ENCODE data around the gene ALPI.

ALPI gene

GRCh38 chr2:232501331-232501771 is 45.4 kb downstream of the ALPI start:
- TF ChIP-seq ESRRG (CRISPR knock-in tag; IDR thresholded peaks at IDR 0.05), result no peak
- no peak for TF ChIP-seq RARB (CRISPR knock-in tag; IDR thresholded peaks at IDR 0.05)
- TF ChIP-seq PPARA (CRISPR knock-in tag; IDR thresholded peaks at IDR 0.05; ENCODE audit: borderline replicate concordance), result no peak
- TF ChIP-seq ZNF8 (CRISPR knock-in tag; IDR thresholded peaks at IDR 0.05), result no peak
- TF ChIP-seq OSR1 (CRISPR knock-in tag; IDR thresholded peaks at IDR 0.05), result no peak
- TF ChIP-seq TOX (CRISPR knock-in tag; IDR thresholded peaks at IDR 0.05; ENCODE audit: borderline replicate concordance), result no peak
- no peak for TF ChIP-seq POU6F1 (CRISPR knock-in tag; IDR thresholded peaks at IDR 0.05; ENCODE audit: borderline replicate concordance, low read depth)
- no peak for TF ChIP-seq ZC3H10 (CRISPR knock-in tag; IDR thresholded peaks at IDR 0.05)
- no peak for TF ChIP-seq CREB5 (CRISPR knock-in tag; IDR thresholded peaks at IDR 0.05; ENCODE audit: low read depth)
- no peak for TF ChIP-seq ARNTL (CRISPR knock-in tag; IDR thresholded peaks at IDR 0.05; ENCODE audit: borderline replicate concordance, low read depth)
- no peak for TF ChIP-seq PATZ1 (CRISPR knock-in tag; IDR thresholded peaks at IDR 0.05; ENCODE audit: borderline replicate concordance)
- TF ChIP-seq ZFP30 (CRISPR knock-in tag; IDR thresholded peaks at IDR 0.05), result no peak
- TF ChIP-seq SNAI2 (CRISPR knock-in tag; IDR thresholded peaks at IDR 0.05), result no peak
- ATAC-seq, result no peak

GRCh38 chr2:232501794-232502390 is 45.9 kb downstream of the ALPI start:
- ATAC-seq, result no peak
- TF ChIP-seq ZC3H10 (CRISPR knock-in tag; IDR thresholded peaks at IDR 0.05) (no peak), RARB (CRISPR knock-in tag; IDR thresholded peaks at IDR 0.05) (no peak), ZFP30 (CRISPR knock-in tag; IDR thresholded peaks at IDR 0.05) (no peak), SNAI2 (CRISPR knock-in tag; IDR thresholded peaks at IDR 0.05) (no peak), POU6F1 (CRISPR knock-in tag; IDR thresholded peaks at IDR 0.05; ENCODE audit: borderline replicate concordance, low read depth) (no peak), PATZ1 (CRISPR knock-in tag; IDR thresholded peaks at IDR 0.05; ENCODE audit: borderline replicate concordance) (no peak)

GRCh38 chr2:232502511-232502910 is 46.6 kb downstream of the ALPI start:
- no peak for ATAC-seq
- TF ChIP-seq CREB5 (CRISPR knock-in tag; IDR thresholded peaks at IDR 0.05; ENCODE audit: low read depth) (no peak), BACH2 (CRISPR knock-in tag; IDR thresholded peaks at IDR 0.05; ENCODE audit: borderline replicate concordance) (no peak), ZNF8 (CRISPR knock-in tag; IDR thresholded peaks at IDR 0.05) (no peak), RARB (CRISPR knock-in tag; IDR thresholded peaks at IDR 0.05) (no peak), CSDC2 (CRISPR knock-in tag; IDR thresholded peaks at IDR 0.05) (no peak), CSRNP3 (CRISPR knock-in tag; IDR thresholded peaks at IDR 0.05) (no peak), ISL1 (CRISPR knock-in tag; IDR thresholded peaks at IDR 0.05) (no peak), ZFP30 (CRISPR knock-in tag; IDR thresholded peaks at IDR 0.05) (no peak), ZNF70 (CRISPR knock-in tag; IDR thresholded peaks at IDR 0.05) (no peak)
